ENCODE measurements around the gene BICDL1.
"Not testable (repeated sequence)": the region's sequence is repeated elsewhere in the genome, so short reads cannot be mapped to it uniquely, and the experiment has no call there.

The BICDL1 gene, protein sequence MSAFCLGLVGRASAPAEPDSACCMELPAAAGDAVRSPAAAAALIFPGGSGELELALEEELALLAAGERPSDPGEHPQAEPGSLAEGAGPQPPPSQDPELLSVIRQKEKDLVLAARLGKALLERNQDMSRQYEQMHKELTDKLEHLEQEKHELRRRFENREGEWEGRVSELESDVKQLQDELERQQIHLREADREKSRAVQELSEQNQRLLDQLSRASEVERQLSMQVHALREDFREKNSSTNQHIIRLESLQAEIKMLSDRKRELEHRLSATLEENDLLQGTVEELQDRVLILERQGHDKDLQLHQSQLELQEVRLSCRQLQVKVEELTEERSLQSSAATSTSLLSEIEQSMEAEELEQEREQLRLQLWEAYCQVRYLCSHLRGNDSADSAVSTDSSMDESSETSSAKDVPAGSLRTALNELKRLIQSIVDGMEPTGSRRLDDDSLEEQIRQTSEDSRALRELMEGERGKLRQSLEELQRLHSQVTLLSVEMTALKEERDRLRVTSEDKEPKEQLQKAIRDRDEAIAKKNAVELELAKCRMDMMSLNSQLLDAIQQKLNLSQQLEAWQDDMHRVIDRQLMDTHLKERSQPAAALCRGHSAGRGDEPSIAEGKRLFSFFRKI

DNA sequence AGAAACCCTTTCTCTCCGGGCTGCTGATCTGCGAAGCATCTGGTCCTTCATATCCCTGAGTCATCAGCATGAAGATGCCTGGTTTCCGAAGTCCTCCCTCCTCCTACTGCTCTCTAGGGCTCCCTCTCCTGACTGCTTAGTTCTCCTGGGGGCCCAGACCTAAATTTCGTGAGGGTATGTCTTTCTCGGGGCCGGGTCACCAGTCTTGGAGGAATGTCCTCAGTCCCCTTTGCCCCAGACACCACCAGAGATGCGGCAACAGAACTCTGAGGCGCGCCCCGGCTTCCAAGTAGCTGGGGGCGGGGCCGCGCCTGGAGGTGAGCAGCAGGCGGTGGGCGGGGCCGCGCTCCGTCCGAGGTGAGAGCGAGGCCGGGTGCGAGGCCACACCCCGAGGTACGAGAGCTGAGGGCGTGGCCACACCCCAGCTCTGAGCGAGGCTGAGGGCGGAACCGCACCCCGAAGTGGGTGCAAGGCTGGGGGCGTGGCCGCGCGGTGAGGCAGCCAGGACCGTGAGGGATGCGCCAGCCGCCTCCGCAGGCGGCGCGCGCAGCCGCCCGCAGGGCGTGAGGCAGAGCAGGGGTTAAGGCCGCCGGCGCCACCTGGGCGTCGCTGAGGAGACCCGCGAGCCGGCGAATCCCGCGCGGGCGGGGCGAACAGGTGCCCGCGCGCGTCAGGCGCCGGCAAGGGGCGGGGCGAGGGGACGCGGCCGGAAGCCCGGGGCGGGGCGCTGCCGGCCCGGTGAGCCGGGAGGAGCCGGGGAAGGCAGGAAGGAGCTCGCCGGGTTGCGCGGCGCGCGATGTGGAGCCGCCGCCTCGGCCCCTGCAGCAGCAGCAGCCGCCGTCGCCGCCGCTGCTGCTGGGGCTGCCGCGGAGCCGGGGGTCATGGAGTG, at the start of gene BICDL1:
Gene BICDL1, plus strand, starts transcription at position 765 of the 889 bp plus-strand sequence. CDS start 633 bp downstream, outside the sequence.
- DNase-seq: peak; percentile 78

DNA sequence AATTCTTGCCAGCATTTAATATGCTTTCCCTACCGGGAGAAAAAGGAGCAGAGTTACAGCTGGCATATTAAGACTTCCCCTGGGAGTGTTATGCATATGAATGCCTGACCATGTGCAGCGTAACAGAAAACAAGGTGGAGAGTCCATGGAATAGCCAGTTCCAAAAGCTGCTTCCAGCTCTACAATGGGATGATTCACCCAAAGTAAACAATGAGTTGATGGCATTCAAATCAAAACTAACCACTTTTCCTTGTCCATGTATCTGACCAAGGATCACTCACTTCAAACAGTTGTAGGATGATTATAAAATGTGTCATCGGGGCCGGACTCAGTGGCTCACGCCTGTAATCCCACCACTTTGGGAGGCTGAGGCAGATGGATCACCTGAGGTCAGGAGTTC, 48.1 kb upstream of the BICDL1 start:
- DNase-seq: peak; percentile 18

DNA sequence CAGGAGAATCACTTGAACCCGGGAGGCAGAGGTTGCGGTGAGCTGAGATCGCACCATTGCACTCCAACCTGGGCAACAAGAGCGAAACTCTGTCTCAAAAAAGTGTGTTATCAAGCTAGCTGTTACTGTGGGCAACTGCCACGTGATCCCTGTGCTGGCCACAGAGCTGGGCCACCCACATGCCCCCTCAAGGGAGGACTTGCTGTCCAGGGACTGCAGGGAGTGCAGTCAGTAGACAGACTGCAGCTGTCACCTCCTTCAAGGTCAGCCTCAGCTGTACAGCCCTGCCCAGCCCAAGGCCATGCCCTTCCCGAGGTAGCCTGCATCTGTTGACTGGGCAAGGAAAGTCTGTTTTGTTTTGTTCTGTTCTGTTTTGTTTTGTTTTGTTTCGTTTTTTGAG, 46.6 kb upstream of the BICDL1 start:
- no peak for DNase-seq

DNA sequence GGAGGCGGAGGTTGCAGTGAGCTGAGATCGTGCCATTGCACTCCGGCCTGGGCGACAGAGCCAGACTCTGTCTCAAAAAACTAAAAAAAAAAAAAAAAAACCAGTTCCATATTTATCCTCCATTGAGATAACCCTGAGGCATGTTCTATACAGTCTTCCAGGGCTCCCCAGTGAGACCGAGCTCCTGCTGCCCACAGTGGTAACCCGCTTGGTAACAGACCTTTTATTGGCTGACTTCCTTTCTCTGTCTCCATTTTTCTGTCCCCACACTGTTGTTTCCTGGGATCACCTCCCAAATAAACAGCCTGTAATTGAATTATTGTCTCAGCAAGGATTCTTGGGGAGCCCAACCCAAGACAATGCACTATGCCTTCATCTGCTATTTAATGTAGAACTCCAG, 42.8 kb upstream of the BICDL1 start:
- no peak for DNase-seq

GRCh38 chr12:119949145-119949544, 39.9 kb upstream of the BICDL1 start:
- DNase-seq: peak; percentile 83

DNA sequence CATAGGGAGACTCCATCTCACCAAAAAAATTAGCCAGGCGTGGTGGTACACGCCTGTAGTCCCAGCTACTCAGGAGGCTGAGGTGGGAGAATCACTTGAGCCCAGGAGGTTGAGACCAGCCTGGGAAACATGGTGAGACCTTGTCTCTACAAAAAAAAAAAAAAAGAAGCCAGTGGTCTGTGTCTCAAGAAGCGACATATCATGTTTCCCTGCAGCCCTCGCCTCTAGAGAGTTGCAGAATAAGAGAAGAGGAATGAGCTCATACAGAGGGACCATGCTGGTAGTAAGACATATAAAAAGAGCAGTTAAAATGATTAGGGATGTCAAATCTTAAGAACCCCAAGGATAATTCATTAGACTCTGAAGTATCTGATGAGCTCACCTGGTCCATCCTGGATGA, 39.4 kb upstream of the BICDL1 start:
- no peak for DNase-seq

DNA sequence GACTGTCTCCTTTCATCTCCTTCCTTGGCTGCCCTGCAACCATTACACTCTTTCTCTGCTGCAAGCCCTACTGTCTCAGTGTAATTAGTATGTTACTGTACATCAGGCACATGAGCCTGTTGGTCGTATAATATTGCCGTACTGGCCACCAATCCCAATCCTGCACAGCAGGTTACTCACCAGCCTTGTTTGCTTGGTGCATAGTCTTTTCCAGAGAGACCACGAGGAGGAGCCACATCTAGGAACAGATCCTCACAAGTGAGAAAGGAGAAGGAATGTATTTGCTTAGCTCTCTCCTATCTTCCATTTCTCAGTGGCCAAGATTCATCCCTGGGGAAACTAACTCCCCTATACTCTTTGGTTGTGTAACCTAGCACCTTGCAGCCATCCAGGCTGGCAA, 33.0 kb upstream of the BICDL1 start:
- no peak for DNase-seq

GRCh38 chr12:119957135-119957534, 31.9 kb upstream of the BICDL1 start:
- DNase-seq: no peak

DNA sequence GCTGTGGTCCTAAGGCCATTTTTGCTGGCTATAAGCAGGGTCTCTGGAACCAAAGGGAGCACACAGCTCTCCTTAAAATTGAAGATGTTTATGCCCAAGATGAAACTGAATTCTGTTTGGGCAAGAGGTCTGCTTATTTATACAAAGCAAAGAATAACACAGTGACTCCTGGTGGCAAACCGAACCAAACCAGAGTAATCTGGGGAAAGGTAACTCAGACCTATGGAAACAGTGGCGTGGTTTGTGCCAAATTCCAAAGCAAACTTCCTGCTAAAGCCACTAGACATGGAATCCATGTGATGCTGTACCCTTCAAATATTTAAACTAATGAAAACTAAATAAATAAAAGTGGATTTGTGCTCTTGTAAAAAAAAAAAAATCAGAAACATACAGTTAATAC, 29.6 kb upstream of the BICDL1 start:
- DNase-seq: no peak

DNA sequence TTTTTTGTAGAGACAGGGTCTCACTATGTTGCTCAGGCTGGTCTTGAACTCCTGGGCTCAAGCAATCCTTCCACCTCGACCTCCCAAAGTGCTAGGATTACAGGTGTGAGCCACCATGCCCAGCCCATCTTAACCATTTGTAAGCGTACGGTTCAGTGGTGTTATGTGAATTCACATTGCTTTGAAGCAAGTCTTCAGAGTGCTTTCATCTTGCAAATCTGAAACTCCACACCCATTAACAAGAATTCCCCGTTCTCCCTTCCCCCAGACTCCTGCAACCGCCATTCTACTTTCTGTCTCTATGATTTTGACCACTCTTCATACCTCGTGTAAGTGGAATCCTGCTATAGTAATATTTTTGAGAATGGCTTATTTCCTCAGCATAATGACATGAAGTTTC, 24.9 kb upstream of the BICDL1 start:
- DNase-seq: no peak

GRCh38 chr12:119964929-119965328, 24.1 kb upstream of the BICDL1 start:
- no peak for DNase-seq

DNA sequence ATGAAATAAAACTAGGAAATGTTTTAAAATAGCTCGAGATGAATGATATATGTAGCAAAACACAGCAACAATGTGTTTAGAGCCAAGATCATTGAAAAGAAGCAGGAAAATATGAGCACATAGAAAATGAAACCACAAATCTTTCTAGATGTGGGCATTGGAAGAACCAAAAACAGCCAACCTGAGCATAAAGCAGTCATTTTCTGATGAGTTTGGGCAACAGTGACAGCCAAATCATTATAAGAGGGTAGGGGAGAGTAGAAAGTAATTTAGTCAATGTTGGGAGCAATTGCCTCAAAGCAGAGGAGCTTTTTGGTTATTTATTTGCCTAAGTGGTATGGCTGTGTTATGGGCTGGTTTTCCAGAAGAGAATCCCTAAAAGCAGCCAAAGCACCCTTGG, 8.8 kb upstream of the BICDL1 start:
- DNase-seq: no peak

DNA sequence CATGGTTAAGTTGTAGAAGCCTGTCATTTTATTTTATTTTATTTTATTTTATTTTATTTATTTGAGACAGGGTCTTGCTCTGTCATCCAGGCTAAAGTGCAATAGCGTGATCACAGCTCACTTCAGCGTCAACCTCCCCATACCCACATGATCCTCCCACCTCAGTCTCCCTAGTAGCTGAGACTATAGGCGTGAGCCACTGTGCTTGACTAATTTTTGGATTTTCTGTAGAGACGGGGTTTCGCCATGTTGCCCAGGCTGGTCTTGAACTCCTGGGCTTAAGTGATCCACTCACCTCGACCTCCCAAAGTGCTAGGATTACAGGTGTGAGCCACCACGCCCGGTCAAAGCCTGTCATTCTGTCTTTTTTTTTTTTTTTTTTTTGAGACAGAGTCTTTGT, 8.3 kb upstream of the BICDL1 start:
- DNase-seq: not testable (repeated sequence)

GRCh38 chr12:119989361-119989730, 310 bp downstream of the BICDL1 start:
- no peak for DNase-seq

DNA sequence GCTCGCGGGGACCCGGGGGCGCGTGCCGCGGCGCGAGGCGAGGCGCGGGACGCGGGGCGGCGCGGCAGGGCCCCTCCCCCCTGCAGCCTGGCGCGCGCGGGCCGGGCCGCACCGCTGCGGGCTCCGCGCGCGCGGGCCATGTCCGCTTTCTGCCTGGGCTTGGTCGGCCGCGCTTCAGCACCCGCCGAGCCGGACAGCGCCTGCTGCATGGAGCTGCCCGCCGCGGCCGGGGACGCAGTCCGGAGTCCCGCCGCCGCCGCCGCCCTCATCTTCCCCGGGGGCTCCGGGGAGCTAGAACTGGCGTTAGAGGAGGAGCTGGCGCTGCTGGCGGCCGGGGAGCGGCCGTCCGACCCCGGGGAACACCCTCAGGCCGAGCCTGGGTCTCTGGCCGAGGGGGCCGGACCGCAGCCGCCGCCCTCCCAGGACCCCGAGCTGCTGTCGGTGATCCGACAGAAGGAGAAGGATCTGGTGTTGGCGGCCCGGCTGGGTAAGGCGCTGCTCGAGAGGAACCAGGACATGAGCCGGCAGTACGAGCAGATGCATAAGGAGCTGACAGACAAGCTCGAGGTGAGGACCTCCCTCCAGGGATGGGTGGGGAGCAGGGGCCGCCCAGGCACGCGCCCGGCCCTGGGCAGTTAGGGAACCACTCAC, 820 bp downstream of the BICDL1 start:
- DNase-seq: no peak

DNA sequence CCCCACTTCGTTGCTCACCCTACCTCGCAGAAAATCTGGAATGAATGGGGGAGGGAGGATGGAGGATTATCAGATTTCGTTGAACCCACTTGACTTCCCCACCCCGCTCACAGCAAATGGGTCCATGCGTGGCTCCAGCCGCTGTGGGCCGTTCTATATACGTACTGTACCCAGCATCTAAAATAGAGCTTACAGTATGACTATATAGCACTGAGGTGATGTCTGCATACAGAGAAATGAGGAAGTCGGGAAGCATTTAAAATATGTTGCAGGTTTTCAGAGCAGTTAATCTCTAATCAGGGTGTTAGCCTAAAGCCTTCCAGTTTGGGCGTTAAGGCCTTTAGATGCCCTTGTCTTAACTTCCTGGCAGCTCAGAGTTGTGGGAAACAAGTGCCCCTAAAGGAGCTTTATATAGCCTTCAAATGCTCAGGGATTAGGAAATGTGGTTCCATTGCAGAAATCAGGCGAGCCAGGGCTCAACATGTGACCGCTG, 1.4 kb downstream of the BICDL1 start:
- DNase-seq: no peak

DNA sequence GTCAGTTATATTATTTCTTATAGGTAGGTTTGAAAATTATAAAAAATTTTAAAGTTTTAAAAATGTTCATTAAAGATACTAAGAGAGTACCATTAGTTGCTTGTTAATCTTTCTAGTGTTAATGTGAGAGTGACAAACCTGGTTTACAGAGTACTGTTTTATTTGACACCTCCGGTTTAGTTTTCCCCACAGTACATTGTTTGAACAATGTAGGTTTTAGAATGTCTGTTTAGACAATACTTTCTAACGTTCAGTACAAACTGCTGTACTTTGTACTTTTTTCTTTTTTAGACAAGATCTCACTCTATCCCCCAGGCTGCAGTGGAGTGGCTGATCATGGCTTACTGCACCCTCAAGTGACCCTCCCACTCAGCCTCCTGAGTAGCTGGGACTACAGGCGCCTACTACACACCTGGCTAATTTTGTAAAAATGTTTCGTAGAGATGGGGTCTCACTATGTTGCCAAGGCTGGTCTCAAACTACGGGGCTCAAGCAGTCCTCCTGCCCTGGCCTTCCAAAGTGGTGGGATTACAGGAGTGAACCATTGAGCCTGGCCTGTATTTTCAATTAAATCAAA, 3.2 kb downstream of the BICDL1 start:
- DNase-seq: no peak

DNA sequence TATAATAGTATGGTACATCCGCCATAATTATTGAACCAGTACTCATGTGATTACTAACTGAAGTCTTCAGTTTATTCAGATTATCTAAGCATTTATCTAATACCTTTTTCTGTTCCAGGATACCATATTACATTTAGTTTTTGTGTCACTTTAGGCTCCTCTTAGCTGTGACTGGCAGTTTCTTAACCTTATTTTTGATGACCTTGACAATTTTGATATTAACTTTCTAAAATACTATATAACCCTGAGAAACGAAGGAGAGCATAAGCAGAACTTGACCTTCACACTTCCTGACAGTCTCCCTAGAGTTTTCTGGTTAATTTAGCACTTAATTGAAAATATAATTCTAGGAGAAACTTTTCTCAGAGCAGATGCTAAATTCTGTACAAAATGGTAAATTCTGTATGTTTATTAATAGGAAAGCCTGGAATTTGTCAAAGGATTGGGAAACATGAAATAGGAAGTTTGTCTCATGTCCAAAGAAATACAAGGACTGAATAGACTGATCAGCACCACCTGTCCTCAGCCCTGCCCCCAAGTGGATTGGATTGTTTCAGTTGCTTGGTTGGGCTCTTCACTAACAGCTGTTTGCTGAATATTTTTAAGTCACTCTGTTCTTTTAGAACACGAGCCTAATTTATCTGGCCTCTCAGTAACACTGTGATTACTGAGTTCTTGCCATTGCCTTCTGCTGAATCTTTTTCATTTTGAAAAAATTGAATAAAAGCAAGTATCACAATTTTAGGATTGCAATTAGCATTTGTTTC, 6.0 kb downstream of the BICDL1 start:
- DNase-seq: no peak

DNA sequence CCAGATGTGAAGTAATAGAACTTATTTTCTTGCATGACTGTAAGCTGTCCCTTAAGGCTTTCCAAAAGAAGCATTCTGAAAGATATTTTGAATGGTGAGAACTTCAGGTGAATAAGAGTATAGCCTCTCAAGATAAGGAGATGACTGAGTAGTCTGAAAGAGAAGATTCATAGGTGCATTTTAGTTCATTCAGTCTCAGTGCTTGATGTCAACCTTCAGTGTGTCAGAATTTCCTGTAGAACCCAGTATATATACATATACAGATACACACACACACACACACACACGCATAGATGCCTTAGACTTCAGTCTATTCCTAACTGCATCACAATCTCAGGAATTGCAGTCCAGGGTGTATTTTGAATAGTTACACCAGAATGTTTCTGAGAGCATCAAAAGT, 7.4 kb downstream of the BICDL1 start:
- no peak for DNase-seq

DNA sequence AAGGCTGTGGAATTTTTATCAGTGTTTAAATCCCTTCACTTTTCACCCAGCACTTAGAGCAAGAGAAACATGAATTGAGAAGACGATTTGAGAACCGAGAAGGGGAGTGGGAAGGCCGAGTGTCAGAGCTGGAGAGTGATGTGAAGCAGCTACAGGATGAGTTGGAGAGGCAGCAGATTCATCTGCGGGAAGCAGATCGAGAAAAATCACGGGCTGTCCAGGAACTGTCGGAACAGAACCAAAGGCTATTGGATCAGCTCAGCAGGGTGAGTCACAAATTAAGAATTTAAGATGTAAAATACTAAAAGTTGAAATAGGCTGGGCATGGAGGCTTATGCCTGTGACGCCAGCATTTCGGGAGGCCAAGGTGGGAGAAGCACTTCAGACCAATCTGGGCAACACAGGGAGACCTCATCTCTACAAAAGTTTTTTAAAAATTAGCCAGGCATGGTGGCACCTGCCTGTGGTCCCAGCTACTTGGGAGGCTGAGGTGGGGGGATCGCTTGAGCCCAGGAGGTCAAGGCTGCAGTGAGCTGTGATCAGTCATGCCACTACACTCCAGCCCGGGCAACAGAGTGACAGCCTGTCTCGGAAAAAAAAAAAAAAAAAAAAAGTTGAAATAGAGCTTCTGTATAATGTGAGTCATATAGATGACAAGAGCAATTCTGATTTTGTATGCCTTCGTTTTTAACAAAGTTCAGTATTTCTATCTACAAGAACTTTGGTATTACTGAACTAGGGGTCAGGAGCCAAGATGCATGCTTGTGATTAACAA, 9.6 kb downstream of the BICDL1 start:
- no peak for DNase-seq

GRCh38 chr12:120000556-120000955, 11.5 kb downstream of the BICDL1 start:
- no peak for DNase-seq

Data from NCI-H2029 treated with DMSO at 0.1 percent for 48 hours (cell line).